Measurements from ENCODE around the gene LY6G6C. TPM values are rescaled to one million over a fixed set of nuclear protein-coding genes. Genes with fewer than 3 reads are reported as not detected.

The LY6G6C gene
- total and polyA plus RNA-seq, 10 of the 15 experiments (the other 5 are each of a cell fraction or from before 2014, with no cell fraction given) = not detected

DNA sequence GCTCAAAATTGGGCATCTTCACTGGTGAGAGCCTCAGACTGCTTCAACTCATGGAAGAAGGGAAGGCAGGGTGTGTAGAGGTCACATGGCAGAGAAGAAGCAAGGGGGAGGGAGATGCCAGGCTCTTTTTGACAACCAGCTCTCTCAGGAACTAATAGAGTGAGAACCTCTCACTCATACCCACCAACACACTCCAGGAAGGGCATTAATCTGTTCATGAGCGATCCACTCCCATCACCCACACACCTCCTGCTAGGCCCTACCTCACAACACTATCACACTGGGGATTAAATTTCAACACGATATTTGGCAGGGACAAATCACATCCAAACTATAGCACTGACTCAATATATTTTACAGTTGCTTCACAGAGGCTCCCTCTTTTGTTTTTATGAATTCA is 20.3 kb upstream of the LY6G6C start (continued):
- TF ChIP-seq, protein P1, sequence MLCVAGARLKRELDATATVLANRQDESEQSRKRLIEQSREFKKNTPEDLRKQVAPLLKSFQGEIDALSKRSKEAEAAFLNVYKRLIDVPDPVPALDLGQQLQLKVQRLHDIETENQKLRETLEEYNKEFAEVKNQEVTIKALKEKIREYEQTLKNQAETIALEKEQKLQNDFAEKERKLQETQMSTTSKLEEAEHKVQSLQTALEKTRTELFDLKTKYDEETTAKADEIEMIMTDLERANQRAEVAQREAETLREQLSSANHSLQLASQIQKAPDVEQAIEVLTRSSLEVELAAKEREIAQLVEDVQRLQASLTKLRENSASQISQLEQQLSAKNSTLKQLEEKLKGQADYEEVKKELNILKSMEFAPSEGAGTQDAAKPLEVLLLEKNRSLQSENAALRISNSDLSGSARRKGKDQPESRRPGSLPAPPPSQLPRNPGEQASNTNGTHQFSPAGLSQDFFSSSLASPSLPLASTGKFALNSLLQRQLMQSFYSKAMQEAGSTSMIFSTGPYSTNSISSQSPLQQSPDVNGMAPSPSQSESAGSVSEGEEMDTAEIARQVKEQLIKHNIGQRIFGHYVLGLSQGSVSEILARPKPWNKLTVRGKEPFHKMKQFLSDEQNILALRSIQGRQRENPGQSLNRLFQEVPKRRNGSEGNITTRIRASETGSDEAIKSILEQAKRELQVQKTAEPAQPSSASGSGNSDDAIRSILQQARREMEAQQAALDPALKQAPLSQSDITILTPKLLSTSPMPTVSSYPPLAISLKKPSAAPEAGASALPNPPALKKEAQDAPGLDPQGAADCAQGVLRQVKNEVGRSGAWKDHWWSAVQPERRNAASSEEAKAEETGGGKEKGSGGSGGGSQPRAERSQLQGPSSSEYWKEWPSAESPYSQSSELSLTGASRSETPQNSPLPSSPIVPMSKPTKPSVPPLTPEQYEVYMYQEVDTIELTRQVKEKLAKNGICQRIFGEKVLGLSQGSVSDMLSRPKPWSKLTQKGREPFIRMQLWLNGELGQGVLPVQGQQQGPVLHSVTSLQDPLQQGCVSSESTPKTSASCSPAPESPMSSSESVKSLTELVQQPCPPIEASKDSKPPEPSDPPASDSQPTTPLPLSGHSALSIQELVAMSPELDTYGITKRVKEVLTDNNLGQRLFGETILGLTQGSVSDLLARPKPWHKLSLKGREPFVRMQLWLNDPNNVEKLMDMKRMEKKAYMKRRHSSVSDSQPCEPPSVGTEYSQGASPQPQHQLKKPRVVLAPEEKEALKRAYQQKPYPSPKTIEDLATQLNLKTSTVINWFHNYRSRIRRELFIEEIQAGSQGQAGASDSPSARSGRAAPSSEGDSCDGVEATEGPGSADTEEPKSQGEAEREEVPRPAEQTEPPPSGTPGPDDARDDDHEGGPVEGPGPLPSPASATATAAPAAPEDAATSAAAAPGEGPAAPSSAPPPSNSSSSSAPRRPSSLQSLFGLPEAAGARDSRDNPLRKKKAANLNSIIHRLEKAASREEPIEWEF (IDR thresholded peaks at IDR 0.05; ENCODE audit: insufficient replicate concordance, low read depth, low read length) = no peak
- TF ChIP-seq GATAD2B (conservative IDR thresholded peaks at IDR 0.05; ENCODE audit: low read depth) (no peak), RCOR1 (conservative IDR thresholded peaks at IDR 0.05; ENCODE audit: low read depth, low read length) (no peak), NR2F1 (conservative IDR thresholded peaks at IDR 0.05) (no peak), HDGF (IDR thresholded peaks at IDR 0.05) (no peak), TCF12 (IDR thresholded peaks at IDR 0.05; ENCODE audit: low read depth, low read length) (no peak), SMC3 (IDR thresholded peaks at IDR 0.05; ENCODE audit: borderline replicate concordance, low read length) (no peak)

Measured in GM12878 (cell line).